Measurements from ENCODE around the gene SNED1.

Gene SNED1

GRCh38 chr2:241115361-241115760 is 116.9 kb downstream of the SNED1 start:
- DNase-seq (ENCODE audit: extremely low read depth, insufficient read length), result no peak
- Histone ChIP-seq H3K27me3 (replicated peaks; ENCODE audit: control insufficient read depth, insufficient read depth, low read length) (no peaks in the 10 kb centered on the region), H3K36me3 (ENCODE audit: control insufficient read depth, insufficient read depth, low read length) (peaks cover 12% of the 10 kb centered on the region), H3K4me3 (replicated peaks; ENCODE audit: low read depth, low read length) (no peak overlapping the region)
- no peak for TF ChIP-seq CTCF (IDR thresholded peaks at IDR 0.05; ENCODE audit: insufficient read depth, low read length, poor library complexity, severe bottlenecking)

DNA sequence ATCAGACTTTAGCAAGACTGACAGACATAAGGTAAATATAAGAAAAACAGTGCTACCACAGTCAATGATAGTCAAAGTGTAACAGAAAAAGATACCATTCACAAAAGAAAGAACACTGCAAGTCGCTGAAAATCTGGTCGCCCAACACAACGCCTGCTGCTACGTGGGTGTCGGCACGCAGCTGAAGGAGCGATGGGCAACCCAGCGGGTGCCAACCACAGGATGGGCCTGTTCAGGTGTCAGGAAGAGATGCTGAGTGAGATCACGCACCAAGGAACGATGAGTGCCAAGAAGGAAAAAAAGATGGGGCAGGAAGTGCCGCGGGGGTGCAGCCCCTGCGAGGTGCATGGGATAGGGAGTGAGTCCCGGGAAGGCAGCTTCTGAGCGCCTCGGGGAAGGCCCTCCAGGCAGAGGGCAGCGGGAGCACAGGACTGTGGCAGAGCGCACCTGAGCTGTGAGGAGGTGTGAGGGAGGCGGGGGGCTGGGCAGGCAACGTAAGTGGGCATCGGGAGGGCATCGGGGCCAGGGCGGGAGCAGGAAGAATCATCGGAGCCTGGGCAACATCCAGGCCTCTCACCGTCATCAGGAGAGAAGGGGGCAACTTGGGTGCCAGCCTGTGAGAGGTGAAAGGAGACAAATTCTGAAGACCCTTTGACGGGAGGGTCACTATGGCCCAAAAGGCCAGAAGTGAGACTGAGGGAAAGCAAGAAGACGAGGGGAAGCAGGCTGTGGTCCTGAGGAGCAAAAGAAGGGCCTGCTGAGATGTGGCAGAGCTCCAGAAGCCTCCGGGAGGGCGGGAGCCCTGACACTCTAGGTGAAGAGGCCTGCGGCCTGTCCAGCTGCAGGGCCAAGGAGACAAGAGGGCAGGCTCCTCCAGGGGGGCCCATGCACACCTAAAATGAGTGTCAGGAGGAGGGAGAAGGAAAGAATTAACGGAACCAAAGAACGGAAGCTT is 118.5 kb downstream of the SNED1 start:
- Histone ChIP-seq H3K4me3 (replicated peaks; ENCODE audit: low read depth, low read length) (no peak overlapping the region), H3K36me3 (ENCODE audit: control insufficient read depth, insufficient read depth, low read length) (peaks cover 11% of the 10 kb centered on the region), H3K27me3 (replicated peaks; ENCODE audit: control insufficient read depth, insufficient read depth, low read length) (no peaks in the 10 kb centered on the region)
- no peak for TF ChIP-seq CTCF (IDR thresholded peaks at IDR 0.05; ENCODE audit: insufficient read depth, low read length, poor library complexity, severe bottlenecking)
- no peak for DNase-seq (ENCODE audit: extremely low read depth, insufficient read length)

DNA sequence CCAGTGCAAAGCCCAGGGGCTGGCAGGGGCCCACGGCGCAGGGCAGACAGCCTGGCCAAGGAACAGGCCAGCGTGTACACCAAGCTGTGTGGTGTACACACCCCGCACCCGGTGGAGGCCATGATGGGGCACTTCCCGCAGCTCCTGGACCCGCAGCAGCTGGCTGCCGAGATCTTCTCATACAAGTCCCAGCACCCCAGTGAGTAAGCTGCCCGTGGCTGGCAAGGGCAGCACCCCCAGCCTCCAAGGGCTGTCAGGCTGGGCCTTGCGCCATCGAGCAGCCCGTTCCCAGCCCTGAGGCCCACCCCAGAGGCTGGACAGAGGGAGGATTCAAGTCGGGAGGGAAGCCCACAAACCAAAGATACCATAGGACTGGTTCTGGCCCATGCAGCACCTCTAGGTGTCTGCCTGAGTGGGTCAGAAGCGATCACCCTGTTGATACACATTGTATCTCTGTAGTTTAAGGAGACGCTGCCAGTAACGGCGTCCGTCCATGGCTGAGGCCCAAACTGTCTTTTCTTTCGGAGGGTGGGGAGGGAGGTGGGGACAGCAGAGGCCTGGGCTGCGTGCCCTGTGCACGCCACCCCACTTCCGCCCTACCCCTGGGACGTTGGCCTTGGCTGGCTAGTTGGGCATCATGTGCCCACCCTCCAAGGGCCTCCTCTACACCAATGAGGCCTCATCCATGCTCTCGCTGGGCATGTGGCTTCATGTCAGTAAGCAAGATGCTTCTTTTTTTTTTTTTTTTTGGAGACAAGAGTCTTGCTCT is 120.5 kb downstream of the SNED1 start:
- H3K27me3 ChIP-seq (replicated peaks; ENCODE audit: control insufficient read depth, insufficient read depth, low read length), result no peaks in the 10 kb centered on the region

GRCh38 chr2:241120440-241120839 is 122.0 kb downstream of the SNED1 start:
- no peak overlapping the region for H3K4me3 ChIP-seq (replicated peaks; ENCODE audit: low read depth, low read length)
- peaks cover 14% of the 10 kb centered on the region for H3K36me3 ChIP-seq (ENCODE audit: control insufficient read depth, insufficient read depth, low read length)
- no peak for DNase-seq (ENCODE audit: extremely low read depth, insufficient read length)
- H3K27me3 ChIP-seq (replicated peaks; ENCODE audit: control insufficient read depth, insufficient read depth, low read length), result no peaks in the 10 kb centered on the region
- no peak for TF ChIP-seq CTCF (IDR thresholded peaks at IDR 0.05; ENCODE audit: insufficient read depth, low read length, poor library complexity, severe bottlenecking)

More for the DNA sequence above, 120.5 kb downstream of the SNED1 start:
- no peak for TF ChIP-seq CTCF (IDR thresholded peaks at IDR 0.05; ENCODE audit: insufficient read depth, low read length, poor library complexity, severe bottlenecking)
- Histone ChIP-seq H3K36me3 (ENCODE audit: control insufficient read depth, insufficient read depth, low read length) (peaks cover 17% of the 10 kb centered on the region), H3K4me3 (replicated peaks; ENCODE audit: low read depth, low read length) (no peak overlapping the region)
- no peak for DNase-seq (ENCODE audit: extremely low read depth, insufficient read length)

DNA sequence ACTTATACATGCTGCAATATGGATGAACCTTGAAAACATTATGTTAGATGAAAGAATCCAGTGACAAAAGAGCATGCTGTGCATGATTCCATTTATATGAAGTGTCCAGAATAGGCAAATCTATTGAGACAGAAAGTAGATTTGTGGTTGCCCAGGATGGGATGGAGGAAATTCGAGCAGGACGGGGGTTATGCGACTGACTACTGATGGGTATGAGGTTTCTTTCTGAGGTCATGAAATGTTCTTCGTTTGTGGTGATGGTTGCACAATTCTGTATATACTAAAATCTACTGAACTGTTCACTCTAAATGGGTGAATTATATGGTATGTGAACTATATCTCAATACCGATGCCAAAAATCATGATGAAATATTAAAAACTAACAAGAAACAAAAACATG is 122.6 kb downstream of the SNED1 start:
- H3K36me3 ChIP-seq (ENCODE audit: control insufficient read depth, insufficient read depth, low read length), result peaks cover 11% of the 10 kb centered on the region
- no peak for DNase-seq (ENCODE audit: extremely low read depth, insufficient read length)
- H3K4me3 ChIP-seq (replicated peaks; ENCODE audit: low read depth, low read length), result no peak overlapping the region
- TF ChIP-seq CTCF (IDR thresholded peaks at IDR 0.05; ENCODE audit: insufficient read depth, low read length, poor library complexity, severe bottlenecking), result no peak
- H3K27me3 ChIP-seq (replicated peaks; ENCODE audit: control insufficient read depth, insufficient read depth, low read length), result no peaks in the 10 kb centered on the region

Data from GM06990 (cell line).